ENCODE data around the gene SERINC5.
A peak's percentile ranks its signal among the peaks of the same experiment; 100 is the strongest.

The SERINC5 gene

DNA sequence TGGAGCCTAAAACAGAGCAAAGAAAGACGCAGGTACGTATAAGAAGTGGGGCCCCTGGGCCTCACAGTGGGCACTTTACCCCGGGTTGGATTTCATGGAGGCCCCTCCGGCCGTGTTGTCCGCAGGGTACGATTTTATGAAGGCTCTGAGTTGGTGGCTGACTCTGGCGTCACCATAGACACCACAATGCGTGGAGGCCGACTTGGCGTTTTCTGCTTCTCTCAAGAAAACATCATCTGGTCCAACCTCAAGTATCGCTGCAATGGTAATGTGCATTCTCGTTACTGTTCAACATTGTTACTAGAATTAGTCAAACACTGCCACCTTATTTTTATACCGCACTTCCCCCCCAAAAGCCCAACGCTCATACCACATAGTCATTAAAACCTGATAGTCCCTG is 173.6 kb downstream of the SERINC5 start:
- H3K4me3 ChIP-seq (ENCODE audit: extremely low read depth, insufficient read depth, low read length, poor library complexity, severe bottlenecking) = no peak overlapping the region
- 95 to 96% methylated on average over 15 of the region's 15 CpGs for WGBS, 2 experiments (ENCODE audit: insufficient coverage in 2 of 2)

GRCh38 chr5:80078921-80079320 is 176.9 kb downstream of the SERINC5 start:
- 94 to 98% methylated on average over 3 to 4 of the region's 4 CpGs for WGBS, 2 experiments (ENCODE audit: insufficient coverage in 2 of 2)
- Histone ChIP-seq H3K9me3 (ENCODE audit: control insufficient read depth, low read length) (no peaks in the 10 kb centered on the region), H3K36me3 (ENCODE audit: control insufficient read depth, insufficient read depth, low read length) (no peaks in the 10 kb centered on the region), H3K27ac (ENCODE audit: low read depth, low read length, severe bottlenecking) (no peak overlapping the region), H3K4me3 (ENCODE audit: extremely low read depth, insufficient read depth, low read length, poor library complexity, severe bottlenecking) (no peak overlapping the region), H3K4me1 (ENCODE audit: control insufficient read depth, insufficient read depth, low read length, poor library complexity, severe bottlenecking) (peaks cover 11% of the 10 kb centered on the region)

More for the DNA sequence above, 173.6 kb downstream of the SERINC5 start:
- H3K27ac ChIP-seq (ENCODE audit: low read depth, low read length, severe bottlenecking) = no peak overlapping the region
- H3K4me1 ChIP-seq (ENCODE audit: control insufficient read depth, insufficient read depth, low read length, poor library complexity, severe bottlenecking) = no peaks in the 10 kb centered on the region
- H3K36me3 ChIP-seq (ENCODE audit: control insufficient read depth, insufficient read depth, low read length) = no peaks in the 10 kb centered on the region
- H3K9me3 ChIP-seq (ENCODE audit: control insufficient read depth, low read length) = no peaks in the 10 kb centered on the region

DNA sequence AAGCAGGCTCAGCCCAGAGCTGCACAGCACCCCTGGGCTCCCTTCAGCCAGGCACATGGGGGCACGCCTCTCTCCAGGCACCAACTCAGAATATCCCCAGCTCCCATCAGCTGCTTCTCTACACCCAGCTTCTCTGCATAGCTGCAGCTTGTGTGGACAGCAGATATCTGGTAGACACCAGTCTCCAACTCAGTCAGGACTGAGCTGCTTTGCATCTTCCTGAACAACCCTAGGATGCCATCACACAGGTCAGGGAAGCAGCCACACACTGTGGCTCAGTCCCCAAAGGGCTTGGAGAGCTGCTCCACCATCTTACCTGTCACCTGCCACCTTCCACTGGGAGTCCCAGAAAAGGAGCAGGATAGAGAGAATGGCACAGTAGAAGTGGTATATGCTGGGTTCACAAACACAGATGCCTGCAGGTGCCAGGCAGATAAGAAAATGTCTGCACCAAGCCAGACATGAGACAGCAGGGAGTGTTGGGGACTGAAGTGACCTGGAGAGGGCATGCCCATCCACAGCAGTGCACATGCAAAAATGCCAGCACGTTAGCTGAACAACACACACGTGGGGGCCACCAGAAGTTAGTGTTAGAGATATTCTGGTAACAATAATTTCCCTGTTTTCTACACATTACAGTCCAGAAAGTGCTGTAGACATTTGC is 178.7 kb downstream of the SERINC5 start:
- no peak overlapping the region for H3K27ac ChIP-seq (ENCODE audit: low read depth, low read length, severe bottlenecking)
- 90 to 100% methylated on average over 1 to 2 of the region's 3 CpGs for WGBS, 2 experiments (ENCODE audit: insufficient coverage in 2 of 2)

DNA sequence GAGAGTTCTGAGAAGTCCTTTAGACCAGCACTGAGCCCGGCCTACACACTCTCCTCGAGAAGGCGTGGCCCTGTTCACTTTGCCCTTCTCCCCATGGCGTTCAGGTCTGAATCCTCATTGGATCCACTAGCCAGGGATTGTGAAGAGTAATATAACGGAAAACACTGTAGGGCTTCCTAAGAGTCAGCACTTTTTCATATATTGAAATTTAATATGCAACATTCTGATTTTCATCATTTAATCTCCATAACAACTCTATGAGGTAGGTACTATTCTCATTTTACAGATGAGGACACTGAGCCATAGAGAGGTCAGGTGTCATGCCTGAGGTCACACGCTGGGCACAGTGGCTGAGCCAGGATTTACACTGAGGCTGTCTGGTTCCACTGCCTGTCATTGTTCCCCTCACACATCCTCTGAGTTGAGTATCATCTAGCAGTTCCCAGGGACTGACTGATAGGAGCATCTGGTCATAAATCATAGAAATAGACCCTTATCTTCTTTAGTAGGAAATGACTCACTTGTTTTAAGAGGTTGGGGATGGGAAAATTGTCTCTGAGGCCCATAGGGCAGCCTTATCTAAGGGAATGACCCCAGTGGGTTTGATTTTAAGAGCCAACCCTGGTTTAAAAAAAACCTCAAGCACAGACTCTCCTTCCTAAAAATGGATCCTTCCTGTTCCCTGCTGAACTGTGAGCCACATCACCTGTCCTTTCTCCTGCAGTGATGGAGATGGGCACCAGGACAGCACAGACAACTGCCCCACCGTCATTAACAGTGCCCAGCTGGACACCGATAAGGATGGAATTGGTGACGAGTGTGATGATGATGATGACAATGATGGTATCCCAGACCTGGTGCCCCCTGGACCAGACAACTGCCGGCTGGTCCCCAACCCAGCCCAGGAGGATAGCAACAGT is 179.5 kb downstream of the SERINC5 start:
- Histone ChIP-seq H3K27ac (ENCODE audit: low read depth, low read length, severe bottlenecking) (peak overlapping the region; percentile 45), H3K9me3 (ENCODE audit: control insufficient read depth, low read length) (no peaks in the 10 kb centered on the region), H3K4me1 (ENCODE audit: control insufficient read depth, insufficient read depth, low read length, poor library complexity, severe bottlenecking) (peaks cover 17% of the 10 kb centered on the region), H3K4me3 (ENCODE audit: extremely low read depth, insufficient read depth, low read length, poor library complexity, severe bottlenecking) (no peak overlapping the region), H3K36me3 (ENCODE audit: control insufficient read depth, insufficient read depth, low read length) (no peaks in the 10 kb centered on the region)
- 86 to 98% methylated on average over 5 to 6 of the region's 10 CpGs for WGBS, 2 experiments (ENCODE audit: insufficient coverage in 2 of 2)

More for the DNA sequence above, 178.7 kb downstream of the SERINC5 start:
- H3K4me3 ChIP-seq (ENCODE audit: extremely low read depth, insufficient read depth, low read length, poor library complexity, severe bottlenecking) = no peak overlapping the region
- H3K4me1 ChIP-seq (ENCODE audit: control insufficient read depth, insufficient read depth, low read length, poor library complexity, severe bottlenecking) = peaks cover 17% of the 10 kb centered on the region
- H3K36me3 ChIP-seq (ENCODE audit: control insufficient read depth, insufficient read depth, low read length) = no peaks in the 10 kb centered on the region
- no peaks in the 10 kb centered on the region for H3K9me3 ChIP-seq (ENCODE audit: control insufficient read depth, low read length)

GRCh38 chr5:80072103-80073073 is 183.5 kb downstream of the SERINC5 start:
- Histone ChIP-seq H3K4me3 (ENCODE audit: extremely low read depth, insufficient read depth, low read length, poor library complexity, severe bottlenecking) (no peak overlapping the region), H3K4me1 (ENCODE audit: control insufficient read depth, insufficient read depth, low read length, poor library complexity, severe bottlenecking) (peaks cover 23% of the 10 kb centered on the region), H3K27ac (ENCODE audit: low read depth, low read length, severe bottlenecking) (no peak overlapping the region), H3K9me3 (ENCODE audit: control insufficient read depth, low read length) (no peaks in the 10 kb centered on the region), H3K36me3 (ENCODE audit: control insufficient read depth, insufficient read depth, low read length) (no peaks in the 10 kb centered on the region)
- WGBS, 2 experiments (ENCODE audit: insufficient coverage in 2 of 2) = 88 to 91% methylated on average over 7 to 8 of the region's 10 CpGs

- no peak overlapping the region for H3K4me3 ChIP-seq (ENCODE audit: extremely low read depth, insufficient read depth, low read length, poor library complexity, severe bottlenecking)
- H3K36me3 ChIP-seq (ENCODE audit: control insufficient read depth, insufficient read depth, low read length) = no peaks in the 10 kb centered on the region
- no peaks in the 10 kb centered on the region for H3K9me3 ChIP-seq (ENCODE audit: control insufficient read depth, low read length)
- 80 to 93% methylated on average over 2 of the region's 2 CpGs for WGBS, 2 experiments (ENCODE audit: insufficient coverage in 2 of 2)
- peaks cover 23% of the 10 kb centered on the region for H3K4me1 ChIP-seq (ENCODE audit: control insufficient read depth, insufficient read depth, low read length, poor library complexity, severe bottlenecking)
- no peak overlapping the region for H3K27ac ChIP-seq (ENCODE audit: low read depth, low read length, severe bottlenecking)
Observed at GRCh38 chr5:80071510-80072021, 184.3 kb downstream of the SERINC5 start.

GRCh38 chr5:80070338-80071056 is 185.4 kb downstream of the SERINC5 start:
- Histone ChIP-seq H3K4me3 (ENCODE audit: extremely low read depth, insufficient read depth, low read length, poor library complexity, severe bottlenecking) (no peak overlapping the region), H3K4me1 (ENCODE audit: control insufficient read depth, insufficient read depth, low read length, poor library complexity, severe bottlenecking) (peaks cover 15% of the 10 kb centered on the region), H3K27ac (ENCODE audit: low read depth, low read length, severe bottlenecking) (no peak overlapping the region), H3K36me3 (ENCODE audit: control insufficient read depth, insufficient read depth, low read length) (no peaks in the 10 kb centered on the region), H3K9me3 (ENCODE audit: control insufficient read depth, low read length) (no peaks in the 10 kb centered on the region)
- WGBS, 2 experiments (ENCODE audit: insufficient coverage in 2 of 2) = 88 to 97% methylated on average over 8 to 9 of the region's 10 CpGs

DNA sequence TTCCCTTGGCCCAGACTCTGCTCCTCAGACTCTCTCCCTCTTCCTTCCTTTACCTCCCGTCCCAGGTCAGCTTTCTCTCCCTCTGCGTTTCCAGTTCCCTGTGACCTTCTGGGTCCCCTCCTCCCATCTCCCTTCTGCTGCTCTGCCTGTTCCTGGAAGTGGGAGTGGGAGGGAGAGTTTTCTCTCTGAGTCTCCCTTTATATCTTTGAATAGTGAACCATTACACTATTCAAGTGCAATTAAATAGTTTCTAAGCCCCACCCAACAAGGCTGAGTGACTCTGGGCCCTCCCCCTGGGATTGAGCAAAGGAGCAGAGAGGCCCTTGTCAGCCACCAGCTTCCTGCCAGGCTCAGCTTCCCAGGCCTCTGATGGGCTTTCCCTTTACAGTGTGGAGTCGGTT is 185.9 kb downstream of the SERINC5 start:
- Histone ChIP-seq H3K4me1 (ENCODE audit: control insufficient read depth, insufficient read depth, low read length, poor library complexity, severe bottlenecking) (peaks cover 13% of the 10 kb centered on the region), H3K27ac (ENCODE audit: low read depth, low read length, severe bottlenecking) (peak overlapping the region; percentile 23), H3K4me3 (ENCODE audit: extremely low read depth, insufficient read depth, low read length, poor library complexity, severe bottlenecking) (no peak overlapping the region), H3K36me3 (ENCODE audit: control insufficient read depth, insufficient read depth, low read length) (no peaks in the 10 kb centered on the region), H3K9me3 (ENCODE audit: control insufficient read depth, low read length) (no peaks in the 10 kb centered on the region)
- 63% methylated on average over 2 of the region's 3 CpGs; no CpG with 5 or more reads in 1 of the 2 experiments for WGBS, 2 experiments (ENCODE audit: insufficient coverage in 2 of 2)

GRCh38 chr5:80069251-80069800 is 186.5 kb downstream of the SERINC5 start:
- no peaks in the 10 kb centered on the region for H3K36me3 ChIP-seq (ENCODE audit: control insufficient read depth, insufficient read depth, low read length)
- no peak overlapping the region for H3K27ac ChIP-seq (ENCODE audit: low read depth, low read length, severe bottlenecking)
- no peak overlapping the region for H3K4me3 ChIP-seq (ENCODE audit: extremely low read depth, insufficient read depth, low read length, poor library complexity, severe bottlenecking)
- H3K9me3 ChIP-seq (ENCODE audit: control insufficient read depth, low read length) = no peaks in the 10 kb centered on the region
- H3K4me1 ChIP-seq (ENCODE audit: control insufficient read depth, insufficient read depth, low read length, poor library complexity, severe bottlenecking) = peaks cover 13% of the 10 kb centered on the region
- 82 to 97% methylated on average over 2 to 4 of the region's 4 CpGs for WGBS, 2 experiments (ENCODE audit: insufficient coverage in 2 of 2)

Data from mesodermal cell (in vitro differentiated cells).